ENCODE data around the gene TRIM2. TPM values are rescaled to one million over a fixed set of nuclear protein-coding genes. Genes with fewer than 3 reads are reported as not detected.

Gene TRIM2
- total and polyA plus RNA-seq, 2 donors from 2014 or later: 23.3 to 122 TPM

DNA sequence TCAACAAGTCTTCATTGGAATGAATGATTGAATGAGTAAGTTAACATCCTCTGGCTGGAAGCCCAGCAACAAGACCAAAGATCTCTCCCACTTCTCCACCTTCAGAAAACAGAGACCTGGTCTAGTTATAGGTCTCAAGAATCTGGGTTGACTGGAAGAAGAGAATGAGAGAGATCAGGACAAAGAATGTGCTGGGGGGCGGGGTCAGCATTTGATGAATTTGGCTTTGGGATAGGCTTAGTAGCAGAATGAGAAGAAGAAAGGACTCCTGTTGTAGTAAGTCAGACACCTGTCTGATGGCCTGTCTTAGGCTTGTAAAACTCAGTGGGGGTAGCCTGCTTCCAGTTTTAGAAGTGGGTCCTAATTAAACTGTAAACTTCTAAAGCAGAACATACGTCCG is 51.0 kb downstream of the TRIM2 start:
- Histone ChIP-seq H3K36me3 (ENCODE audit: control insufficient read depth in 2 of 3, insufficient read depth in 3 of 3, low read length in 3 of 3) (no peaks in the 10 kb centered on the region), H3K27me3 (ENCODE audit: control insufficient read depth, insufficient read depth, low read length) (no peaks in the 10 kb centered on the region), H3K4me1 (ENCODE audit: control insufficient read depth in 2 of 3, insufficient read depth in 2 of 3, low read depth in 1 of 3, low read length in 3 of 3) (no peaks in the 10 kb centered on the region), H3K4me3 (ENCODE audit: low read length in 3 of 3) (no peak overlapping the region), H3K9me3 (ENCODE audit: control insufficient read depth in 2 of 3, insufficient read depth in 1 of 3, low read length in 3 of 3) (no peaks in the 10 kb centered on the region), H3K27ac (ENCODE audit: low read depth in 2 of 2, low read length in 2 of 2) (no peak overlapping the region), H3K9ac (ENCODE audit: low read length in 3 of 3) (no peak overlapping the region)
- FAIRE-seq: no peak
- TF ChIP-seq, protein P1, sequence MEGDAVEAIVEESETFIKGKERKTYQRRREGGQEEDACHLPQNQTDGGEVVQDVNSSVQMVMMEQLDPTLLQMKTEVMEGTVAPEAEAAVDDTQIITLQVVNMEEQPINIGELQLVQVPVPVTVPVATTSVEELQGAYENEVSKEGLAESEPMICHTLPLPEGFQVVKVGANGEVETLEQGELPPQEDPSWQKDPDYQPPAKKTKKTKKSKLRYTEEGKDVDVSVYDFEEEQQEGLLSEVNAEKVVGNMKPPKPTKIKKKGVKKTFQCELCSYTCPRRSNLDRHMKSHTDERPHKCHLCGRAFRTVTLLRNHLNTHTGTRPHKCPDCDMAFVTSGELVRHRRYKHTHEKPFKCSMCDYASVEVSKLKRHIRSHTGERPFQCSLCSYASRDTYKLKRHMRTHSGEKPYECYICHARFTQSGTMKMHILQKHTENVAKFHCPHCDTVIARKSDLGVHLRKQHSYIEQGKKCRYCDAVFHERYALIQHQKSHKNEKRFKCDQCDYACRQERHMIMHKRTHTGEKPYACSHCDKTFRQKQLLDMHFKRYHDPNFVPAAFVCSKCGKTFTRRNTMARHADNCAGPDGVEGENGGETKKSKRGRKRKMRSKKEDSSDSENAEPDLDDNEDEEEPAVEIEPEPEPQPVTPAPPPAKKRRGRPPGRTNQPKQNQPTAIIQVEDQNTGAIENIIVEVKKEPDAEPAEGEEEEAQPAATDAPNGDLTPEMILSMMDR (IDR thresholded peaks at IDR 0.05; ENCODE audit: borderline replicate concordance, extremely low read depth, insufficient read depth): no peak
- intact Hi-C loops (cut with DNase I): no loop called here
- DNase-seq: no peak

DNA sequence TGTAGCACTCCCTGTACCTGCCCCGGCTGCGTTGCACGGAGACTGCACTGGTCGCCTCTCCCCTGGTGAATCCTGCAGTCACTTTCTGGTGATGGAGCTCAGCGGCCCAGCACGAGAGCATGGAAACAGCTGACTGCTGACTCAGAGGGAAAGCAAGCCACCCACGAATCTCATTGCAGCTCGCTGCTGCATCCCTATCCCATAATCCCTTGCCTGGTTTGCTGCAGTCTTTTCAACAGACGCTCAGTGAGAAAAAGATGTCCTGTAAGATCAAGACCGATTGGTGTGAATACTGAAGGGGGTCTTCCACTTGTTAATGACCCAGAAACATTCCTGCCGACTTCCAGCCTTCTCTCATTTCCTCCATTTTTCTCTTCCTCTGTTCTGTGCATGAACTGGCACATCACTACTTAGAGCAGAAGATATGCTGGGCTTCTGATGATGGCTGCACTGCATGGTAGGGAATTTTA is 52.9 kb downstream of the TRIM2 start:
- Histone ChIP-seq H3K36me3 (ENCODE audit: control insufficient read depth in 2 of 3, insufficient read depth in 3 of 3, low read length in 3 of 3) (no peaks in the 10 kb centered on the region), H3K4me3 (ENCODE audit: low read length in 3 of 3) (peak overlapping the region in 1 of 3 donors; percentile 36), H3K27ac (ENCODE audit: low read depth in 2 of 2, low read length in 2 of 2) (no peak overlapping the region), H3K4me1 (ENCODE audit: control insufficient read depth in 2 of 3, insufficient read depth in 2 of 3, low read depth in 1 of 3, low read length in 3 of 3) (no peaks in the 10 kb centered on the region), H3K9ac (ENCODE audit: low read length in 3 of 3) (no peak overlapping the region), H3K9me3 (ENCODE audit: control insufficient read depth in 2 of 3, insufficient read depth in 1 of 3, low read length in 3 of 3) (peaks cover 0 to 11% (median 0%) of the 10 kb centered on the region in 3 donors), H3K27me3 (ENCODE audit: control insufficient read depth, insufficient read depth, low read length) (no peaks in the 10 kb centered on the region)
- FAIRE-seq (no peak), DNase-seq (peak; percentile 68 to 84 (median 78))
- intact Hi-C loops (cut with DNase I): no loop called here
- TF ChIP-seq, protein P1 (IDR thresholded peaks at IDR 0.05; ENCODE audit: borderline replicate concordance, extremely low read depth, insufficient read depth): no peak

DNA sequence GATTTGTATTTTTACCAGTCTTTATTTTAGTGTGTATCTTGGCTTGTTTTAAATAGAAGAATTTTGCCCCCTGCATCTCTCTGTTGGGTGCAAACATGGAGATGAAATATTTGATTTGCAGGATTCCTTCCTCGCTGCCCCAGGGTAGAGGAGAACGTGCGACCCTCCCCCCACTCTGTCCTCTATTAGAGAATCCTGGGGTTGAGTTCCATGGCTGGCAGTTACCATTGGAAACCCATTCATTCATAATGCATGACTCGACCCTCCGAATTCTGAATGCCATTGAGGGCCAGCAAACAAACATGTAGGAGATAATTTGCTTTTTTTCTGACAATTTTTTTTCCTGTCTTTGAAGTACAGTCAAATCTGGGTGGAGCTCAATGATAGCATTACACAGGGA is 53.7 kb downstream of the TRIM2 start:
- no peak for DNase-seq
- FAIRE-seq: no peak
- H3K27me3 ChIP-seq (ENCODE audit: control insufficient read depth, insufficient read depth, low read length): no peaks in the 10 kb centered on the region
- H3K9me3 ChIP-seq (ENCODE audit: control insufficient read depth in 2 of 3, insufficient read depth in 1 of 3, low read length in 3 of 3): peaks cover 0 to 11% (median 0%) of the 10 kb centered on the region in 3 donors
- no peak overlapping the region for H3K9ac ChIP-seq (ENCODE audit: low read length in 3 of 3)
- TF ChIP-seq, protein P1 (IDR thresholded peaks at IDR 0.05; ENCODE audit: borderline replicate concordance, extremely low read depth, insufficient read depth): no peak
- H3K27ac ChIP-seq (ENCODE audit: low read depth in 2 of 2, low read length in 2 of 2): no peak overlapping the region
- no peaks in the 10 kb centered on the region for H3K4me1 ChIP-seq (ENCODE audit: control insufficient read depth in 2 of 3, insufficient read depth in 2 of 3, low read depth in 1 of 3, low read length in 3 of 3)
- H3K36me3 ChIP-seq (ENCODE audit: control insufficient read depth in 2 of 3, insufficient read depth in 3 of 3, low read length in 3 of 3): no peaks in the 10 kb centered on the region
- H3K4me3 ChIP-seq (ENCODE audit: low read length in 3 of 3): no peak overlapping the region
- intact Hi-C loops (cut with DNase I): no loop called here

DNA sequence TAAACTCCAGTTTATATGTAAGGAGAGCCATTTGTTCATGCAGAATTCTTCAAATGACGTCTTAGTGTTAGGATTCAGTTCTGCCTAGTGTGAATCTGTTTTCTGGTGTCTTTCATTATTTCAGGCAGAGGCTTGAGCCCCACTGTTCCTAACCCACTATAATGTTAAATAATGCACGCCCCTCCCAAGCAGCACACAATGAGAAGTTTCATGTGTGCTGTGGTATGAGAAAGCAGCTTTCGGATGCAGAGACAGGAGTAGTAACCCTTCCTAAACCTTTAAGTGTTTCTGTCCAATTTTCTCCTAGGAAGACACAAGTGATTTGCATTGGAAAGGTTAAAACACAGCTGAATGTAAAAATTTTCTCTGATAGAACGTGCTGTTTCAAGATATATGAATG is 54.5 kb downstream of the TRIM2 start:
- Histone ChIP-seq H3K36me3 (ENCODE audit: control insufficient read depth in 2 of 3, insufficient read depth in 3 of 3, low read length in 3 of 3) (no peaks in the 10 kb centered on the region), H3K4me1 (ENCODE audit: control insufficient read depth in 2 of 3, insufficient read depth in 2 of 3, low read depth in 1 of 3, low read length in 3 of 3) (no peaks in the 10 kb centered on the region), H3K27ac (ENCODE audit: low read depth in 2 of 2, low read length in 2 of 2) (no peak overlapping the region), H3K4me3 (ENCODE audit: low read length in 3 of 3) (no peak overlapping the region), H3K27me3 (ENCODE audit: control insufficient read depth, insufficient read depth, low read length) (no peaks in the 10 kb centered on the region), H3K9ac (ENCODE audit: low read length in 3 of 3) (no peak overlapping the region), H3K9me3 (ENCODE audit: control insufficient read depth in 2 of 3, insufficient read depth in 1 of 3, low read length in 3 of 3) (peaks cover 0 to 11% (median 0%) of the 10 kb centered on the region in 3 donors)
- no peak for DNase-seq
- intact Hi-C loops (cut with DNase I): no loop called here
- no peak for FAIRE-seq
- TF ChIP-seq, protein P1 (IDR thresholded peaks at IDR 0.05; ENCODE audit: borderline replicate concordance, extremely low read depth, insufficient read depth): no peak

Measured in kidney (tissue), 14 donors.